Suppressor macrophage treated with lipopolysaccharide for 1 hour (primary cell): Measurements from ENCODE around the gene FHIP1A.
"Not testable (repeated sequence)": the region's sequence is repeated elsewhere in the genome, so short reads cannot be mapped to it uniquely, and the experiment has no call there.

Source experiments
- DNase-seq, 3 donors: peaks; one replicate each; pipeline ENCODE4 v3.0.0-alpha.2; 2020 to 2022

The FHIP1A gene

DNA sequence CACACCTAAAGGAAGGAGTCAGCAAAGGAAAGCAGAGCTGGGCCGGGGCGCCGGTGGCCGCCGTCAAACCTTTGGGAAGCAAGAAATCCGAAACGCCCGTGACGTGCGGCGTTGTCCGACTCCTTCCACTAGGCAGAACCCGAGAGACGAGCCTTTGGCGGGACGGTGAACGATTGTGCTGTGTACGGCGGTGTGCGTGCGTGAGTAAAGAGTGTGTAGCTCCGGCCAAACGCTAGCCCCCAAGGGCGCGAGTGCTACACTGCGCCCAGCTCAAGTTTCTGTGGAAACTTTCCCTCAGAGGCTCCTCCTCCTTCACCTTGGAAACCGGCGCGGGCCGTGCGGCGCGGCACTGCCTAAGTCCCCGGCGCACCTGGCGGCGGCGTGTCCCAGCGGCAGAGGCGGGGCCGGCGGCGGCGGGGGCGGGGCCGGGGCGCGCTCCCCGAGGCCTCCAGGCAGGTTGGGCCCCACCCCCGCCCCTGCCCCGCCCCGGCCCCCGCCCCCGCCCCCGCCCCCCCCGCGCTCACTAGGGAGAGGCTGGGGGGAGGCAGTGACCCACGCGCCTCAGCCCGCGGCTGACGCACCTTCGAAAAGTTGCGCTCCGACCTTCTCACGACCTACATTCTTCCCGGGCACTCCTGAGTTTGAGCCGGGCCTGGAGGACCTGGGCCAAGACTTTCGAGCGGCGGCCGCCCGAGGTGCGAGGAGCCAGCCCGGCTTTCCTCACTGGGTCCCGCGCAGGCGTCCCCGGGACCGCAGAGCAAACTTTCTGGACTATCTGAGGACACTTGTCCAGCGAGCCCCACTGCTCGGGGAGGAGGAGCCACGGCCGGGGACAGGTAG, at the start of gene FHIP1A:
TSS of gene FHIP1A (plus strand) at position 547 of the 840 bp plus-strand sequence. CDS start 157,084 bp downstream, outside the sequence.
- DNase-seq = peak; percentile 22 to 36 (median 25)

DNA sequence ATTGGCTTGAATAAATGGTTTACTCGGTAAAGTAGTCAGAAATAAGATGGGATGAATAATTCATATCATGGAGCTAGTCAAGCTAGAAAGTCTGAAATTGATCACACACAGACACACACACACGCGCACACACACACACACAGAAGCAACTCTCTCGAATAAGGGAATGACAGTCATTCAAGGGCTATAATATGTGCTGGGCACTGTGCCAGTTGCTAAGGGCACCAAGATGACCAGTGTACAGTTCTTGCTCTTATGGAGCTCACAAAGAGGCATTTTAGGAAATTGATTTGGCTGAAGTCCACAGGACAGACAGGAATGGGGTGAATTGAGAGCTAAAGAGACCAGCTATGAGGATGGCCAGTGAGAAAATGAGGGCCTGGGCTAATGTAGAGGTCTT, 49.4 kb upstream of the FHIP1A start:
- DNase-seq = no peak

GRCh38 chr4:151361126-151361525, 47.9 kb upstream of the FHIP1A start:
- no peak for DNase-seq

DNA sequence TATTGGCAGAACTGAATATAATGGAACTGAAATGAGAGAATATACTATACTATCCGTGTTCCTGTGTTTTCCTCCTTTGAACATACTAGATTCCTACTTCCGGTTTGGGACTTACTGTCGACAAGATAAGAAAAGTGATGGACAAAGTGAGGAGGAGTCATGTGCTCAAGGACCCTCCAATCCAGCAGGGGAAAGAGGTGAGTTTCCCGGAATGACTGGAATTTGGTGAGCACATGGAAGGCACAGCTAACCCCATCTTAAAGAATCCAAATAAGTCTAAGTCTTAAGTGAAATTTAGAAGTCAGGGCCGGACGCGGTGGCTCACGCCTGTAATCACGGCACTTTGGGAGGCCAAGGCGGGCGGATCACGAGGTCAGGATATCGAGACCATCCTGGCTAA, 47.0 kb upstream of the FHIP1A start:
- no peak for DNase-seq

DNA sequence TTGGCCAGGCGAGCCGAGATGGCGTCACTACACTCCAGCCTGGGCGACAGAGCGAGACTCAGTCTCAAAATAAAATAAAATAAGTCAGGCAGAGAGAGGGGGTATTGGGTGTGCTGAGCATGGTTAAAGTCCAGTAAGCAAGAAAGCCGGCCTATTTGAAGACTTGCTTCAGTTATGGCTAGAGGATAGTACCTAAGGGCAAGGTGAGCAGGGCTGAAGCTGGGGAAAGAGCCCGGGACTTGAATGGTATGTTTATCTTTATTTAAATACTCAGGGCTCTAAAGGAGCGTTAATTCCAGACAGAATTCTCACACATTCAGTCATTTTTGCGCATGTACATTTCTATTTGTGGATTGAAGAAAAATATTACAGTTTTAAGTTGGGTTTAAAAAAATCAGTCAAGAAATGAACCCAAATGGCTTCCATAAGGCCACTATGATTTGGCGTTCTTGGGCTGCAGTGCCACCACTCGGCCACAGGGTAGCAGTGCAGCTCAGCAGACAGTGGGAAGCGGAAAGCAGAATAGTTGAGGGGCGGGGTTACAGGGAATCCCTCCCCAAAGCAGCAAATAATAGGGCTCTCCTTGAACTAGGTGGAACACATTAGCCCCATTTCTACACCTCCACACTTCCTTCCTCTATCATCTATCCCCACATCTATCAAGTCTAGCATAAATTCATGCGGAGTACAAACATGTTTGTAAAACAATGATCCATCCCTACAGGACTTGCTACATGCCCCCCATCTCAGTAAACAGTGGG, 46.4 kb upstream of the FHIP1A start:
- peak; percentile 80 to 90 (median 84) for DNase-seq

DNA sequence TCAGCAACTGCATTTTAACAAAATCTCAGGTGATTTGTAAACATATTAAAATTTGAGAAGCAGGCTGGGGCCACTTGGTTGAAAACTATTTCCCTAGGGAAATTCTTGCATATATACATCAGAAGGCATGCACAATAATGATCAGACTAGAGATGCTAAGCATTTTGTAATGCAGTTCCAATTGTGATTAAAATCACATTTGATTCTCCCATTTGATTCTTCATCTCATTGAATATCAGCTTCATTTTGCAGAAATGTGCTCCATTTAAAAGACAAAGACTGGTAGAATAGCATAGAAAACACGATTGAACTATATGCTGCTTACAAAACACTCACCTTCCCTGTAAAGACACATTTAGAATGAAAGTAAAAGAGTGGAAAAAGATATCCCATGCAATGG, 32.4 kb upstream of the FHIP1A start:
- no peak for DNase-seq

DNA sequence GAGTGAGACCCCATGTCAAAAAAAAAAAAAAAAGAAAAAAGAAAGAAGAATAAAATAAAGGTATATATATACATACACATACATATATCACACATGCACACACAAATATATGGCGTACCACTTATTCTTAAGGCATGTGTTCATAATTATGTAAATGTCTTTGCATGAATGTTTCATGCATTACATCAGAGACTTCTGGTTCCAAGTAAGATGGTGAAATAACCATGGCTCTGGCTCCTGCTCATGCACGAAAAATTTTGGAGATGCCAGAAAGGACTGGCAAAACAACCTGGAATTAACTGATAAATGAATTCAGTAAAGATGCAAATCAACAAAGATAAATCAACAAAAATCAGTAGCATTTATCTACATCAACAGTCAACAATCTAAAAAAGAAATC, 19.7 kb upstream of the FHIP1A start:
- no peak for DNase-seq

DNA sequence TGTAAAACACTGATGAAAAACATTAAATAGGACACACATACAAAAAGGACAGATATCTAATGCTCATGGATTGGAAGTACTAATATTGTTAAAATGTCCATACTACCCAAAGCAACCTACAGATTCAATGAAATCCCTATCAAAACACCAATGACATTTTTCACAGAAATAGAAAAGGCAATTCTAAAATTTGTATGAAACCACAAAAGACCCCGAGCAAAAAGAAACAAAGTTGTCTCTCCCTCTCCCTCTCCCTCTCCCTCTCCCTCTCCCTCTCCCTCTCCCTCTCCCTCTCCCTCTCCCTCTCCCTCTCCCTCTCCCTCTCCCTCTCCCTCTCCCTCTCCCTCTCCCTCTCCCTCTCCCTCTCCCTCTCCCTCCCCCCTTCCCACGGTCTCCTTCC, 19.2 kb upstream of the FHIP1A start:
- DNase-seq = not testable (repeated sequence)

- no peak for DNase-seq
These were observed 13.1 kb upstream of the FHIP1A start for GRCh38 chr4:151395873-151396272.

DNA sequence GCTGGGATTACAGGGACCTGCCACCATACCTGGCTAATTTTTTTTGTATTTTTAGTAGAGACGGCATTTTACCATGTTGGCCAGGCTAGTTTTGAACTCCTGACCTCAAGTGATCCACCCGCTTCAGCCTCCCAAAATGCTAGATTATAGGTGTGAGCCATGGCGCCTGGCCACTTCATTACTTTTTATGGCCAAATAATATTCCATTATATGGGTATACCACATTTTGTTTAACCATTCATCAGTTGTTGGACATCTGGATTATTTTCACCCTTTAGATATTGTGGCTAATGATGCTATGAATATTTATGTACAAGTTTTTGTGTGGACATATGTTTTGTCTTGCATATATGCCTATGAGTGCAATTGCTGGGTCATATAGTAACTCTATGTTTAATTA, 8.6 kb upstream of the FHIP1A start:
- no peak for DNase-seq

GRCh38 chr4:151401739-151402138, 7.2 kb upstream of the FHIP1A start:
- DNase-seq = no peak

DNA sequence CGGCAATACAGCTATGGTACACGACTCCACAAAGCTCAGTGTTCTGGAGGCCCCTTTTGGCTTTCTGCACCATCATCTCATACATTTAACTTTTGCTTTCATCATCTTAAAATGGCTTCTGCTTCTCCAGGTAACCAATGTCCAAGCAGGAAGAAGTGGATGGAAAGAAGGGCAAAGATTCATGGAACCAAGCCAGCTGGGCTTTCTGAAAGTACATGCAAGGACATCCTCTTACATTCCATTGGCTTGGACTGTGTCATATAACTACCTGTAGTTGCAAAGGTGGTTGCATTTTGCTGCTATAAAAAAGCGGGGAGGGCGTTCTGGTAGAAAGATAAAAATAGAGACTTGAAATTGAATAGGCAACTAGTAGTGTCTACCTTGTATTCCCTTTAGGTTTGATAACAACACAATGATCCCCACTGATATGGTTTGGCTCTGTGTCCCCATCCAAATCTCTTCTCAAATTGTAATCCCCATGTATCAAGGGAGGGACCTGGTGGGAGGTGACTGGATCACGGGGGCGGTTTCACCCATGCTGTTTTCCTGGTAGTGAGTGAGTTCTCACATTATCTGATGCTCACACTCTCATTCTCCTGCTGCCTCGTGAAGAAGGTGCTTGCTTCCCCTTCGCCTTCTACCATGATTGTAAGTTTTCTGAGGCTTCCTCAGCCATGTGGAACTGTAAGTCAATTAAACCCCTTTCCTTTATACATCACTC, 6.7 kb upstream of the FHIP1A start:
- no peak for DNase-seq

- DNase-seq = peak; percentile 49 to 81 (median 75)
These were observed 5.3 kb upstream of the FHIP1A start for GRCh38 chr4:151403656-151404055.

- DNase-seq = not testable (repeated sequence)
These were observed 4.2 kb upstream of the FHIP1A start for GRCh38 chr4:151404802-151405201.

- DNase-seq = no peak
These were observed 2.0 kb upstream of the FHIP1A start for GRCh38 chr4:151407018-151407417.

GRCh38 chr4:151407466-151408379, 1.3 kb upstream of the FHIP1A start:
- peak; percentile 21 to 34 (median 34) for DNase-seq

- DNase-seq = no peak
These were observed 671 bp upstream of the FHIP1A start for GRCh38 chr4:151408380-151408629.

- DNase-seq = peak in 1 of 3 donors; percentile 24
These were observed 716 bp downstream of the FHIP1A start for GRCh38 chr4:151409470-151410313.

- DNase-seq = no peak
These were observed 7.0 kb downstream of the FHIP1A start for GRCh38 chr4:151415978-151416377.

GRCh38 chr4:151417164-151417571, 8.2 kb downstream of the FHIP1A start:
- no peak for DNase-seq

DNA sequence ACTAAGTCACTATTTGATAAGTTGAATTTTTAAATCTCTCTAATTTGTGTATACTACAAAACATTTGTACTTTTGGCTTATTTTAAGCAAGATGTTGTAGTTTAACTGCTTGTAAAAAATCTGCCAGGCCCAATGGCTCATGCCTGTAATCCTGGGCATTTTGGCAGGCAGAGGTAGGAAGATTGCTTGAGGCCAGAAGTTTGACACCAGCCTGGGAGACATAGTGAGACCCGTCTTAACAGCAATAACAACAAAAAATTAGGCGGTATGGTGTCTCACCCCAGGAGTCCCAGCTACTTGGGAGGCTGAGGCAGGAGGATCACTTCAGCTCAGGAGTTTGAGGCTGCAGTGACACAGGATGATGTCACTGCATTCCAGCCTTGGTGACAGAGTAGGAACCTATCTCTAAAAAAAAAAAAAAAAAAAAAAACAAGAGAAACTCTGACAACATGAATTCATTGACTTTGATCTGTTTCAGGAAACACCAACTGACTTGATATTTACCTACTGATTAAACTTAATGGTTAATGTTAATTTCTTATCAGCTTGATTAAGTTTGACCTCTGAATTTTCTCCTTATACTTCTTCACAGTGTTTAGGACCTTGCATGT, 8.9 kb downstream of the FHIP1A start:
- DNase-seq = no peak
